Right lobe of liver (tissue), 6 donors: Measurements from ENCODE around the gene SMARCA2. TPM values are rescaled to one million over a fixed set of nuclear protein-coding genes. Genes with fewer than 3 reads are reported as not detected.

Experiments used
- ATAC-seq, 4 donors: fragments of 200-7000 bp; cut with Tn5 transposase; one replicate each; pipeline ENCODE4 v1.9.1; 2020; ENCODE audit warnings: mild to moderate bottlenecking in 4 of 4, moderate library complexity in 4 of 4
- DNase-seq, 3 donors: peaks; one replicate each; pipeline ENCODE4 v3.0.0-alpha.2; 2020
- H3K27ac ChIP-seq, 3 donors: fragments of 200-600 bp; one replicate each; pipeline ENCODE4 v1.8.0; 2022
- H3K27me3 ChIP-seq, 2 donors: fragments of 200-600 bp; one replicate each; pipeline ENCODE4 v1.8.0; 2022
- H3K36me3 ChIP-seq, 4 donors: fragments of 200-600 bp; sonication (generic) in 1 of 4; one replicate each; pipeline versions ENCODE4 v1.5.1 to v1.8.0; 2017 to 2022; ENCODE audit warnings: control low read depth in 1 of 4
- H3K4me1 ChIP-seq, 4 donors: fragments of 200-600 bp; sonication (generic) in 1 of 4; one replicate each; pipeline versions ENCODE4 v1.5.1 to v1.8.0; 2017 to 2022; ENCODE audit warnings: control low read depth in 1 of 4
- H3K4me3 ChIP-seq, 3 donors: fragments of 200-600 bp; one replicate each; pipeline ENCODE4 v1.8.0; 2022
- H3K9me3 ChIP-seq, 4 donors: fragments of 200-600 bp; sonication (generic) in 1 of 4; one replicate each; pipeline versions ENCODE4 v1.5.1 to v1.8.0; 2017 to 2022; ENCODE audit warnings: control low read depth in 1 of 4
- POLR2A ChIP-seq: fragments of 450-650 bp; IDR thresholded peaks from one replicate; pipeline ENCODE4 v1.6.1; 2017; ENCODE audit warnings: antibody characterized with exemption, mild to moderate bottlenecking
- WGBS: methylation state at CpG from one replicate; pipeline ENCODE4 v1.1.6; 2018; ENCODE audit warnings: low coverage, low lambda C conversion rate; ENCODE audit not compliant: insufficient coverage; ENCODE audit errors: missing lambda C conversion rate; 5-methylcytosine and 5-hydroxymethylcytosine counted together
- intact Hi-C, 2 donors: fragments of 100-400 bp; cut with DNase I; formaldehyde crosslinking; loops; one replicate each; pipeline versions ENCODE4 v1.11.2 to v1.14.1; 2022
- total RNA-seq, 6 experiments: library from RNA; depleted of rRNA in 2 of 6; stranded (reverse); fragments of >200 nt in 2 of 6; fragmentation: NEBNext Ultra II Directional in 3 of 6; extraction: Animal tissue kit (Norgen Biotek cat#: 25700) in 3 of 6; gene quantifications; one replicate each; pipeline versions ENCODE4 v1.1.0 to v1.2.4, GENCODE V29; 2016 to 2023
- TF ChIP-seq, protein P1 (sequence below), 4 donors: fragments of 200-600 bp in 3 of 4; fragments of 450-650 bp in 1 of 4; IDR thresholded peaks; one replicate each; pipeline versions ENCODE4 v1.5.1 to v1.8.0; 2016 to 2022; ENCODE audit warnings: antibody characterized with exemption in 4 of 4, mild to moderate bottlenecking in 2 of 4
- donor health status: DM: no; HTN: yes; CAD: no.
- donor health status: DM: no; HTN: no; CAD: no.
- donor health status: DM: no; HTN: no; CAD: no.
- donor health status: DM: no; HTN: yes; CAD: no.
- donor health status: DM: no; HTN: yes; CAD: no.

Gene SMARCA2
- total RNA-seq, 6 experiments from 2014 or later = 46.2 to 97.8 (median 62.4) TPM

DNA sequence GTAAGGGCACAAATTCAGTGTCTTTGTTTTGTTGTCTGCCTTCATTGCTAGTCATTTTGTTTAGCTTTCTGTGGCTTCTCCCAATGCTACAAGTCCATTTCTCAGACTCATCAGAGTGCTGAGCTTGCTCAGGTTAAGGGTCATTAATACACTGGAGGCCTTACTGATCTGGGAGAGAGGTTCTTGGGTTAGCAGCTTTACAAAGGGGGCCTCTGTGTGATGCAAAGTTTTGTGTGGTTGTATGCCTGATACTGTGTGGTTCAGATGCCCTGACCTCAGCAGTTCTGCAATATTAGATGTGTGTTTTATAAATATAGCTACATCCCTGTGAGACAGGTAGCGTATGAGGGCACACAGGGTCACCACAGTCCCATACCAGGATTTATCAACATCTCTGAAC, 34.8 kb upstream of the SMARCA2 start:
- Histone ChIP-seq H3K27ac (peak overlapping the region; percentile 56 to 90 (median 75)), H3K4me1 (peaks cover 0 to 21% (median 3%) of the 10 kb centered on the region in 4 donors), H3K4me3 (peak overlapping the region; percentile 6 to 59 (median 41)), H3K36me3 (no peaks in the 10 kb centered on the region), H3K9me3 (no peaks in the 10 kb centered on the region), H3K27me3 (no peaks in the 10 kb centered on the region)
- DNase-seq (no peak), ATAC-seq (peak in 3 of 4 donors; percentile 5 to 13 (median 12))
- intact Hi-C loops = no loop called here
- WGBS = no CpG with 5 or more reads among the region's 1 CpG
- no peak for TF ChIP-seq POLR2A
- TF ChIP-seq, protein P1, sequence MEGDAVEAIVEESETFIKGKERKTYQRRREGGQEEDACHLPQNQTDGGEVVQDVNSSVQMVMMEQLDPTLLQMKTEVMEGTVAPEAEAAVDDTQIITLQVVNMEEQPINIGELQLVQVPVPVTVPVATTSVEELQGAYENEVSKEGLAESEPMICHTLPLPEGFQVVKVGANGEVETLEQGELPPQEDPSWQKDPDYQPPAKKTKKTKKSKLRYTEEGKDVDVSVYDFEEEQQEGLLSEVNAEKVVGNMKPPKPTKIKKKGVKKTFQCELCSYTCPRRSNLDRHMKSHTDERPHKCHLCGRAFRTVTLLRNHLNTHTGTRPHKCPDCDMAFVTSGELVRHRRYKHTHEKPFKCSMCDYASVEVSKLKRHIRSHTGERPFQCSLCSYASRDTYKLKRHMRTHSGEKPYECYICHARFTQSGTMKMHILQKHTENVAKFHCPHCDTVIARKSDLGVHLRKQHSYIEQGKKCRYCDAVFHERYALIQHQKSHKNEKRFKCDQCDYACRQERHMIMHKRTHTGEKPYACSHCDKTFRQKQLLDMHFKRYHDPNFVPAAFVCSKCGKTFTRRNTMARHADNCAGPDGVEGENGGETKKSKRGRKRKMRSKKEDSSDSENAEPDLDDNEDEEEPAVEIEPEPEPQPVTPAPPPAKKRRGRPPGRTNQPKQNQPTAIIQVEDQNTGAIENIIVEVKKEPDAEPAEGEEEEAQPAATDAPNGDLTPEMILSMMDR (IDR thresholded peaks at IDR 0.05) = no peak

DNA sequence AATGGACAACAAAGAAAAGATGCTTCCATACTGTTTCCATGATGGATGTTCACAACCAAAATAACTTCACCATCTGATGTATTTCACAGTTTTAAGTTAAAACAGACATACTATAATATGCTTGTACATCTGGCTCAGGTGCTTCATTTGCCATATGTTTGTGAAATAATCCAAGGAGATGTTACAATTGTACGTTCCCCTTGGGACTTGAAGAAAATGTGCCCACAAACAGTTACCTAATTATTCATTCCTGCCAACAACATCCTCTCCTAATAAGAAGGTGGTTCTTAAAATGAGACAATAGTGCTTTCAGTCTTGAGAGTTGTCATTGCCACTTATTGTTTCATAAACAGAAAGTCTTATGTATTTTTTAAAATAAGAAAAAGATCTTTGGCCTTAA, 33.1 kb upstream of the SMARCA2 start:
- Histone ChIP-seq H3K4me1 (peaks cover 0 to 21% (median 6%) of the 10 kb centered on the region in 4 donors), H3K27me3 (no peaks in the 10 kb centered on the region), H3K27ac (no peak overlapping the region), H3K4me3 (no peak overlapping the region), H3K9me3 (no peaks in the 10 kb centered on the region), H3K36me3 (no peaks in the 10 kb centered on the region)
- 82% methylated on average over 1 of the region's 1 CpG for WGBS
- ATAC-seq (no peak), DNase-seq (no peak)
- intact Hi-C loops = no loop called here
- no peak for TF ChIP-seq POLR2A
- TF ChIP-seq, protein P1 (IDR thresholded peaks at IDR 0.05) = no peak

DNA sequence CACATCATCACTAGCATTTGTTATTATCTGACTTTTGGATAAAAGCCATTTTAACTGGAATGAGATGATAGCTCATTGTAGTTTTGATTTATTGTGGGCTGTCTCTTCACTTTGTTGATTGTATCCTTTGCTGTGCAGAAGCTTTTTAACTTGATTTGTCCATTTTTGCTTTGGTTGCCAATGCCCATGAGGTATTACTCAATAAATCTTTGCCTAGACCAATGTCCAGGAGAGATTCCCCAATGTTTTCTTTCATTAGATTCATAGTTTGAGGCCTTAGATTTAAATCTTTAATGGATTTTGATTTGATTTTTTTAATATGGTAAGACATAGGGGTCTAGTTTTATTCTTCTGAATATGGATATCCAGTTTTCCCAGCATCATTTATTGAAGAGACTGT, 28.8 kb upstream of the SMARCA2 start:
- TF ChIP-seq, protein P1 (IDR thresholded peaks at IDR 0.05) = no peak
- TF ChIP-seq POLR2A = no peak

DNA sequence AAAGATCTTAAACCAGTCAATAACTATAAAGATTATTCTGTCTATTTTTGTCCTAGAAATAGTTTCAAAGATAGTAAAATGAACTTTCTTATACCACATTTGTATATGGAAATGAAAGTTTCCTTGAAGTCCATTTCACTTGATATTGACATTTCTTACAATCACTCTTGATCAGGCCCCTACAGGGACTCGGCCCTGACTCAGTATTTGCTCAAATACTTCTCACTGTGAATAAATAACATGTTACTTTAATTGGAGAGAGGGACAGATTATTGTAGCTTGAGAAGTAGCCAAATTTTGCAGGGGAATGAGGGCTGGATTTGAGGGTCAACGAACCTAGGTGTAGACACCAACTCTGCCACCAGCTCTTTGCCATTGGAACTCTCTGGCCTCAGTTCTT, 25.6 kb upstream of the SMARCA2 start:
- Histone ChIP-seq H3K4me3 (no peak overlapping the region), H3K9me3 (no peaks in the 10 kb centered on the region), H3K27ac (no peak overlapping the region), H3K27me3 (no peaks in the 10 kb centered on the region), H3K4me1 (peaks cover 0 to 7% (median 0%) of the 10 kb centered on the region in 4 donors), H3K36me3 (no peaks in the 10 kb centered on the region)
- ATAC-seq (no peak), DNase-seq (no peak)
- intact Hi-C loops = no loop called here
- TF ChIP-seq POLR2A = no peak
- TF ChIP-seq, protein P1 (IDR thresholded peaks at IDR 0.05) = no peak
- 44% methylated on average over 2 of the region's 2 CpGs for WGBS

More for the DNA sequence above, 28.8 kb upstream of the SMARCA2 start:
- Histone ChIP-seq H3K27me3 (no peaks in the 10 kb centered on the region), H3K4me1 (peaks cover 0 to 7% (median 3%) of the 10 kb centered on the region in 4 donors), H3K4me3 (no peak overlapping the region), H3K9me3 (no peaks in the 10 kb centered on the region), H3K36me3 (no peaks in the 10 kb centered on the region), H3K27ac (no peak overlapping the region)
- intact Hi-C loops = no loop called here
- ATAC-seq (peak in 3 of 4 donors; percentile 38 to 54 (median 53)), DNase-seq (no peak)

DNA sequence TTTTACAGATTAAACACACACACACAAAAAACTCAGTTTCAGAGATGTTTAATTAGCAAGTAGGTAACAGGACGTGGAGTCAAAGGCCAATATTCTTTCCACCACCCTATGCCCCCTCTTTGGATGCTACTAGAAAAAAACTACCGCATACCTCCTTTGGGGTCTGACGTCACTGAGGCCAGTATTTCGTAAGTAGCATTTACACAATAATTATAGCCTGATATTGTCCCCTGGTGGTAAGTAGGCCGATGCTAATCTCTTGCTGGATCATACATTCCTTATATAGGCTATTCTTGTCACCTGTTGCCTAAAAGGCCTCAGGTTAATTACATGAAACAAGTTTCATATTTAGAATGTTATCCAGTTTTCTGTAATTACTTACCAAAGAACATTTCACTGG, 21.0 kb upstream of the SMARCA2 start:
- Histone ChIP-seq H3K4me3 (no peak overlapping the region), H3K27ac (no peak overlapping the region), H3K27me3 (no peaks in the 10 kb centered on the region), H3K36me3 (no peaks in the 10 kb centered on the region), H3K4me1 (no peaks in the 10 kb centered on the region), H3K9me3 (no peaks in the 10 kb centered on the region)
- ATAC-seq (peak; percentile 29 to 46 (median 40)), DNase-seq (no peak)
- WGBS = 67% methylated on average over 5 of the region's 5 CpGs
- TF ChIP-seq, protein P1 (IDR thresholded peaks at IDR 0.05) = peak in 2 of 4 donors; percentile 20 to 22
- no peak for TF ChIP-seq POLR2A
- intact Hi-C loops = no loop called here
